ENCODE data around the gene ECSIT.

DNA sequence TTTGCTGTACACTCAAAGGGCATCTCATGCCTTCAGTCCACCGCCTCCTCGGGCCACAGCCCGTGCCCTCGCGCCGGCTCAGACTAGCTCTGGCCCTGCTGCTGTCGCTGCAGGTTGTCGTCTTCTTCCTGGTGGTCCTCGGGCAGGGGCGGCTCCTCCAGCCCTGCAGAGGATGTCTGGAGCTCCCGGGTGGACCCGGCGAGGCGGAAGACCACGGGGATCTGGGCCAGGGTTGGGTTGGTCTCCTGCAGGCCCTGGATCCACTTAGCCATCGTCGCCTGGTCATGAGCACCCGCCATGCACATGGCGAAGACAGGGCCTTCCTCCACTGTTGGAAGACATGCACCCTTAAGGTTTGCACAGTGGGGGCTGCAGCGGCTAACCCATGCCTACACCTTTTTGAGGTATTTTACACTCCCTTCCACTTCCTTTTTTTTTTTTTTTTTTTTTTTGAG is 22.8 kb downstream of the ECSIT start:
- TF ChIP-seq, protein P1, sequence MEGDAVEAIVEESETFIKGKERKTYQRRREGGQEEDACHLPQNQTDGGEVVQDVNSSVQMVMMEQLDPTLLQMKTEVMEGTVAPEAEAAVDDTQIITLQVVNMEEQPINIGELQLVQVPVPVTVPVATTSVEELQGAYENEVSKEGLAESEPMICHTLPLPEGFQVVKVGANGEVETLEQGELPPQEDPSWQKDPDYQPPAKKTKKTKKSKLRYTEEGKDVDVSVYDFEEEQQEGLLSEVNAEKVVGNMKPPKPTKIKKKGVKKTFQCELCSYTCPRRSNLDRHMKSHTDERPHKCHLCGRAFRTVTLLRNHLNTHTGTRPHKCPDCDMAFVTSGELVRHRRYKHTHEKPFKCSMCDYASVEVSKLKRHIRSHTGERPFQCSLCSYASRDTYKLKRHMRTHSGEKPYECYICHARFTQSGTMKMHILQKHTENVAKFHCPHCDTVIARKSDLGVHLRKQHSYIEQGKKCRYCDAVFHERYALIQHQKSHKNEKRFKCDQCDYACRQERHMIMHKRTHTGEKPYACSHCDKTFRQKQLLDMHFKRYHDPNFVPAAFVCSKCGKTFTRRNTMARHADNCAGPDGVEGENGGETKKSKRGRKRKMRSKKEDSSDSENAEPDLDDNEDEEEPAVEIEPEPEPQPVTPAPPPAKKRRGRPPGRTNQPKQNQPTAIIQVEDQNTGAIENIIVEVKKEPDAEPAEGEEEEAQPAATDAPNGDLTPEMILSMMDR (IDR thresholded peaks at IDR 0.05 in 4 of 5, conservative IDR thresholded peaks at IDR 0.05 in 1 of 5): no peak
- no peak for TF ChIP-seq POLR2A (IDR thresholded peaks at IDR 0.05)
